Lung (tissue), 12 donors: ENCODE results near the gene CAPN3. TPM values are rescaled to one million over a fixed set of nuclear protein-coding genes. Genes with fewer than 3 reads are reported as not detected.

Experiments
- ATAC-seq: fragments of 200-7000 bp; cut with Tn5 transposase; one replicate; pipeline ENCODE4 v1.9.1; 2020; ENCODE audit warnings: moderate number of reproducible peaks; ENCODE audit not compliant: insufficient read depth, low FRiP score
- DNase-seq, 3 donors: peaks; one replicate each; pipeline ENCODE4 v3.0.0-alpha.2; 2013 to 2017
- H3K27ac ChIP-seq, 2 donors: one replicate each; pipeline ENCODE4 v1.5.1; 2013; ENCODE audit warnings: mild to moderate bottlenecking in 2 of 2, moderate library complexity in 2 of 2, control low read depth in 1 of 2, inconsistent platforms in 1 of 2, low read depth in 1 of 2, low read length in 1 of 2
- H3K27me3 ChIP-seq, 3 donors: one replicate each; pipeline ENCODE4 v1.5.1; 2013; ENCODE audit warnings: low read length in 2 of 3; ENCODE audit not compliant: control insufficient read depth in 3 of 3, insufficient read depth in 3 of 3
- H3K36me3 ChIP-seq, 4 donors: one replicate each; pipeline ENCODE4 v1.5.1; 2013; ENCODE audit warnings: low read length in 4 of 4, mild to moderate bottlenecking in 1 of 4, moderate library complexity in 1 of 4; ENCODE audit not compliant: control insufficient read depth in 4 of 4, insufficient read depth in 4 of 4
- H3K4me1 ChIP-seq, 5 donors: one replicate each; pipeline ENCODE4 v1.5.1; 2013; ENCODE audit warnings: low read length in 5 of 5, mild to moderate bottlenecking in 2 of 5, moderate library complexity in 1 of 5; ENCODE audit not compliant: control insufficient read depth in 5 of 5, insufficient read depth in 5 of 5
- H3K4me3 ChIP-seq: one replicate; pipeline ENCODE4 v1.5.1; 2013; ENCODE audit warnings: mild to moderate bottlenecking, control low read depth, moderate library complexity
- H3K9ac ChIP-seq, 2 donors: one replicate each; pipeline ENCODE4 v1.5.1; 2013; ENCODE audit warnings: low read length in 2 of 2, control low read depth in 1 of 2; ENCODE audit not compliant: insufficient read depth in 1 of 2
- H3K9me3 ChIP-seq, 4 donors: one replicate each; pipeline ENCODE4 v1.5.1; 2013; ENCODE audit warnings: low read length in 3 of 4, mild to moderate bottlenecking in 1 of 4, moderate library complexity in 1 of 4; ENCODE audit not compliant: control insufficient read depth in 4 of 4, insufficient read depth in 3 of 4
- WGBS, 2 donors: extraction: QIAGEN DNeasy Blood & Tissue Kit; methylation state at CpG; one replicate each; pipeline ENCODE4 v1.1.7; 2013; 5-methylcytosine and 5-hydroxymethylcytosine counted together
- polyA plus RNA-seq, 2 donors: library from polyadenylated mRNA; stranded (reverse); fragments of 200-250 nt; gene quantifications; one replicate each; pipeline ENCODE4 v1.2.1, GENCODE V29; 2013
- total RNA-seq, 2 donors: library from RNA; depleted of rRNA in 1 of 2; stranded (reverse); fragments of >200 nt in 1 of 2; gene quantifications; one replicate each; pipeline ENCODE4 v1.2.1, GENCODE V29; 2014 to 2021
- TF ChIP-seq, protein P1 (sequence below): IDR thresholded peaks from 2 replicates; pipeline ENCODE4 v1.5.1; 2012; ENCODE audit warnings: mild to moderate bottlenecking; ENCODE audit errors: control extremely low read depth, extremely low read depth
- donor health status: control.
- donor health status: control.
- donor health status: Bipolar disorder and iron deficiency.
- donor health status: healthy.
- donor health status: DM: yes; HTN: yes; CAD: no.

CAPN3 gene
- total and polyA plus RNA-seq, 4 donors = 12.1 to 56.6 (median 24.7) TPM

DNA sequence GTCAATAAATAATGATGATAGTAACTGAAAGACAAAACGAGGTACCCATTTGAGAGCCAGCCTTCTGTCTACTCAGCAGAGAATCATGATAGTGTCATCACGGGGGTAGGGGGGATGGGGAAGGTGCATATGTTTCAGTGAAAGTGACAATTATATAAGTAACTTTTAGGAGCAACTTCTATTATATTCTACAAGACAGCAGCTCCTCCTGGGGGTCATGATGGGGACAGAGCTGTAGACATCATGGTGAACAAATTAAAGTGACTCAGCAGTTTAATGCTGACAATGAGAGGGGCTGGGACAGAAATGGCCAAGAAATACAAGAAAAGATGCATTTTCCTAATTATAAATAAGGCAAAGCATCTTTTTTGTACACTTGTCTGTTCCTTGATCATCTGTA is 11.8 kb downstream of the CAPN3 start:
- no peak overlapping the region for H3K9ac ChIP-seq
- DNase-seq (no peak), ATAC-seq (no peak)
- TF ChIP-seq, protein P1, sequence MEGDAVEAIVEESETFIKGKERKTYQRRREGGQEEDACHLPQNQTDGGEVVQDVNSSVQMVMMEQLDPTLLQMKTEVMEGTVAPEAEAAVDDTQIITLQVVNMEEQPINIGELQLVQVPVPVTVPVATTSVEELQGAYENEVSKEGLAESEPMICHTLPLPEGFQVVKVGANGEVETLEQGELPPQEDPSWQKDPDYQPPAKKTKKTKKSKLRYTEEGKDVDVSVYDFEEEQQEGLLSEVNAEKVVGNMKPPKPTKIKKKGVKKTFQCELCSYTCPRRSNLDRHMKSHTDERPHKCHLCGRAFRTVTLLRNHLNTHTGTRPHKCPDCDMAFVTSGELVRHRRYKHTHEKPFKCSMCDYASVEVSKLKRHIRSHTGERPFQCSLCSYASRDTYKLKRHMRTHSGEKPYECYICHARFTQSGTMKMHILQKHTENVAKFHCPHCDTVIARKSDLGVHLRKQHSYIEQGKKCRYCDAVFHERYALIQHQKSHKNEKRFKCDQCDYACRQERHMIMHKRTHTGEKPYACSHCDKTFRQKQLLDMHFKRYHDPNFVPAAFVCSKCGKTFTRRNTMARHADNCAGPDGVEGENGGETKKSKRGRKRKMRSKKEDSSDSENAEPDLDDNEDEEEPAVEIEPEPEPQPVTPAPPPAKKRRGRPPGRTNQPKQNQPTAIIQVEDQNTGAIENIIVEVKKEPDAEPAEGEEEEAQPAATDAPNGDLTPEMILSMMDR = no peak
- peaks cover 0 to 4% (median 0%) of the 10 kb centered on the region in 5 donors for H3K4me1 ChIP-seq
- H3K9me3 ChIP-seq = no peaks in the 10 kb centered on the region
- H3K36me3 ChIP-seq = no peaks in the 10 kb centered on the region
- 74 to 78% methylated on average over 2 of the region's 2 CpGs for WGBS, 2 donors
- H3K4me3 ChIP-seq = no peak overlapping the region
- no peak overlapping the region for H3K27ac ChIP-seq
- no peaks in the 10 kb centered on the region for H3K27me3 ChIP-seq

DNA sequence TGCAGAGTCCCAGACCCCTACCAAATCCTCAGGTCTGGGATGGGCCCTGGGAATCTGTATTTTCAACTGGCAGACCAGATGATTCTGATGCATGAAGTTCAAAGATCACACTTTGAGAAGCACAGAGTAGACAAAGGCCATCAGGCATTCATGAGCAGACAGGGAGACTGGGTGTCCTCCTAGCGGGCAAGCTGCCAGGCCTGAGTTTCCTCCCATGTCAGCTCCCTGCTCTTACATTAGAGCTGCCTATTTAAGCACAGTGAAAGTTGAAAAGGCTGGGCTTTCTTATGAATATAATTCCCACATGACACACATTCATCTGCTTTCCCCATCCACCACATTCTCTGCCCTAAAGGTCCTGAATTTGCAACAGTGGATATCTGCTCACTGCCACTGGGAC is 14.0 kb downstream of the CAPN3 start:
- Histone ChIP-seq H3K4me3 (no peak overlapping the region), H3K27me3 (no peaks in the 10 kb centered on the region), H3K27ac (no peak overlapping the region), H3K9me3 (peaks cover 0 to 2% (median 0%) of the 10 kb centered on the region in 4 donors), H3K4me1 (no peaks in the 10 kb centered on the region), H3K9ac (no peak overlapping the region), H3K36me3 (no peaks in the 10 kb centered on the region)
- TF ChIP-seq, protein P1 = no peak
- 71 to 73% methylated on average over 1 of the region's 1 CpG for WGBS, 2 donors
- peak in 1 of 3 donors; percentile 29 for DNase-seq
- no peak for ATAC-seq

DNA sequence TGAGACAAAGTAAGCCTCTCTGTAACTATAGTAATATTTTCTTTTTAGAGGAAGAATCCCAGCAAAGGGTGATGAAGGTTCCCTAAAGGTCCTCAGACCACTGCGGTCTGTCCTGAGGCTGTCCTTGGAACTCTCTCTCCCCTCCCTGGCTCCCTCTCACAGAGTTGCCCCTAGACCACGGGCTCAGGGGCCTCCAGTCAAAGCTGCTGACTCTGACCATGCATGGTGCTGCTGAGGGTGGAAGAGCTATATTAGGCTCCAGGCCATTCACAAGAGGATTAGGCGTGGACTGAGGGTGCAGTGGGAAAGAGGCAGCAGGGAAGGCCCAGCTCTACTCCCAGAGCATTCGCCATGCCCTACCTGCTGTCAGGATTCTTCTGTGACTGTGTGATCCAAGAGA is 14.6 kb downstream of the CAPN3 start:
- no peak for ATAC-seq
- H3K36me3 ChIP-seq = no peaks in the 10 kb centered on the region
- DNase-seq = no peak
- H3K27me3 ChIP-seq = no peaks in the 10 kb centered on the region
- no peak overlapping the region for H3K9ac ChIP-seq
- H3K4me3 ChIP-seq = no peak overlapping the region
- peaks cover 0 to 2% (median 0%) of the 10 kb centered on the region in 4 donors for H3K9me3 ChIP-seq
- WGBS, 2 donors = 83 to 97% methylated on average over 4 of the region's 4 CpGs
- no peak overlapping the region for H3K27ac ChIP-seq
- TF ChIP-seq, protein P1 = no peak
- H3K4me1 ChIP-seq = no peaks in the 10 kb centered on the region

DNA sequence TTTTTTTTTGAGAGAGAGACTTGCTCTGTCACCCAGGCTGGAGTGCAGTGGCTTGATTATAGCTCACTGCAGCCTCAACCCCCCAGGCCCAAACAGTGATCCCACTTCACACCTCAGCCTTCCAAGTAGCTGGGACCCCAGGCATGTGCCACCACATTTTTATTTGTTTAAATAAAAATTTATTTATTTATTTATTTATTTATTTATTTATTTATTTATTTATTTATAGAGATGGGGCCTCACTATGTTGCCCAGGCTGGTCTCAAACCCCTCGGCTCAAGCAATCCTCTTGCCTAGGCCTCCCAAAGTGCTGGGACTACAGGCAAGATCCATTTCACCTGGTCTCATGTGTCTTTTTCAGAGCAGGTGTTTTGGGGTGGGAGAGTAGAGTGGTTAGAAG is 15.5 kb downstream of the CAPN3 start:
- no peak overlapping the region for H3K9ac ChIP-seq

More for the DNA sequence above, 15.5 kb downstream of the CAPN3 start:
- TF ChIP-seq, protein P1 = no peak
- WGBS, 2 donors = 98 to 100% methylated on average over 1 of the region's 1 CpG
- no peak overlapping the region for H3K27ac ChIP-seq
- peaks cover 0 to 2% (median 0%) of the 10 kb centered on the region in 4 donors for H3K9me3 ChIP-seq
- DNase-seq (no peak), ATAC-seq (no peak)
- no peak overlapping the region for H3K4me3 ChIP-seq
- H3K4me1 ChIP-seq = no peaks in the 10 kb centered on the region
- no peaks in the 10 kb centered on the region for H3K36me3 ChIP-seq
- H3K27me3 ChIP-seq = no peaks in the 10 kb centered on the region
